ENCODE data around the gene SH3PXD2A.

Gene SH3PXD2A

DNA sequence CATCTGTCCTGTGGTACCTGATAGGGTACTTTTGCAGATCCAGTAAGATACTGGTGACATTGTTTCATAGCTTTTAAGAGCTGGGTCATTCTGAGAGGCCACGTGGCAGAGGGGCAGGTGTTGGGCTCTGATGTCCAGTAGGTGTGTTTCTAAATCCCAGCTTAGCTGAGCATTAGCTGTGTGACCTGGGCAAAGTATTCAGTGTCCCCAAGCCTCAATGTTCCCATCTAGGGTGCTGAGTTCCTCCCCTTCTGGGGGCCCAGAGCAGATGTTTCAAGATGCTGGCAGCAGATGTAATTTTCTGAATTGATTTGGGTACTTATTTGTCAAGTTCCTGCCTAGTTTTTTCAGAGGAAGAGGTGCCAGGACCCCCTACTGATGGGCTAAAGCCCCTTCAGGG, 309.0 kb downstream of the SH3PXD2A start:
- Histone ChIP-seq H3K27ac (no peak overlapping the region), H3K27me3 (no peaks in the 10 kb centered on the region), H3K4me3 (no peak overlapping the region), H3K9me3 (no peaks in the 10 kb centered on the region), H3K4me1 (peaks cover 0 to 13% (median 9%) of the 10 kb centered on the region in 4 donors), H3K36me3 (no peaks in the 10 kb centered on the region)
- peak in 1 of 2 donors; percentile 21 for DNase-seq
- TF ChIP-seq CTCF (IDR thresholded peaks at IDR 0.05): no peak
- intact Hi-C loops (cut with DNase I; ENCODE audit: low total_unique reads): no loop called here

GRCh38 chr10:103545771-103546281, 309.6 kb downstream of the SH3PXD2A start:
- Histone ChIP-seq H3K36me3 (no peaks in the 10 kb centered on the region), H3K27ac (no peak overlapping the region), H3K4me3 (no peak overlapping the region), H3K4me1 (peaks cover 0 to 13% (median 9%) of the 10 kb centered on the region in 4 donors), H3K9me3 (no peaks in the 10 kb centered on the region), H3K27me3 (no peaks in the 10 kb centered on the region)
- TF ChIP-seq CTCF (IDR thresholded peaks at IDR 0.05): no peak
- intact Hi-C loops (cut with DNase I; ENCODE audit: low total_unique reads): no loop called here
- DNase-seq: peak in 1 of 2 donors; percentile 41

DNA sequence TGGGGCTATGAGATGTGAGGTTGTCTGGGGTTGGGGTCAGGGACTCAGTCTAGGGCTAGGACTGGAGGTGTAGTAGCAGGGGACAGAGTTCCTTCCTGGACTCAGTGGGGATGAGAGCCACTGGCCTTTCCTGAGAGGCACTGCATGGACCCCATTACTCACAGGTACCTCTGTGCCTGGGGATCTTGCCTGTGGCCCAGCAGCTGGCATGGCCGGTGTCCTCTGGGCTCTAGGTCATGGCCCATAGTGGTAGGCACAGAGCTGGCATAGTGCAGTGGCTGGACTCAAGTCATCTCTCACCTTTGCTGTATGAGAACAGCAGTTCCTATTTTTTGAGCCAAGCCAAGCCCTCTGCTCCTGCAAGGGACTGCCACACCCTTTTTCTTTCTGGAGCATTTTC, 310.0 kb downstream of the SH3PXD2A start:
- no peak for TF ChIP-seq CTCF (IDR thresholded peaks at IDR 0.05)

GRCh38 chr10:103544657-103545310, 310.6 kb downstream of the SH3PXD2A start:
- no peak for TF ChIP-seq CTCF (IDR thresholded peaks at IDR 0.05)
- Histone ChIP-seq H3K9me3 (no peaks in the 10 kb centered on the region), H3K4me1 (peaks cover 0 to 13% (median 9%) of the 10 kb centered on the region in 4 donors), H3K27me3 (no peaks in the 10 kb centered on the region), H3K4me3 (no peak overlapping the region), H3K27ac (no peak overlapping the region), H3K36me3 (no peaks in the 10 kb centered on the region)
- intact Hi-C loops (cut with DNase I; ENCODE audit: low total_unique reads): no loop called here
- DNase-seq: peak in 1 of 2 donors; percentile 32

More for the DNA sequence above, 310.0 kb downstream of the SH3PXD2A start:
- peaks cover 0 to 13% (median 9%) of the 10 kb centered on the region in 4 donors for H3K4me1 ChIP-seq
- H3K9me3 ChIP-seq: no peaks in the 10 kb centered on the region
- DNase-seq: no peak
- no peaks in the 10 kb centered on the region for H3K27me3 ChIP-seq
- H3K36me3 ChIP-seq: no peaks in the 10 kb centered on the region
- no peak overlapping the region for H3K4me3 ChIP-seq
- H3K27ac ChIP-seq: no peak overlapping the region
- intact Hi-C loops (cut with DNase I; ENCODE audit: low total_unique reads): no loop called here

All from tibial artery (tissue), 4 donors.